Upper lobe of left lung (tissue), 6 donors: ENCODE results near the gene RNF103. TPM values are rescaled to one million over a fixed set of nuclear protein-coding genes. Genes with fewer than 3 reads are reported as not detected.
"Not testable (repeated sequence)": the region's sequence is repeated elsewhere in the genome, so short reads cannot be mapped to it uniquely, and the experiment has no call there.

Source experiments
- ATAC-seq, 2 donors: fragments of 200-7000 bp; cut with Tn5 transposase; one replicate each; pipeline ENCODE4 v1.9.1; 2022; ENCODE audit warnings: mild to moderate bottlenecking in 2 of 2, moderate library complexity in 2 of 2; ENCODE audit not compliant: low FRiP score in 2 of 2
- DNase-seq, 2 donors: peaks; one replicate each; pipeline ENCODE4 v3.0.0-alpha.2; 2019 to 2020
- H3K27ac ChIP-seq, 4 donors: fragments of 200-600 bp; sonication (generic); one replicate each; pipeline ENCODE4 v1.5.1; 2016 to 2019
- H3K27me3 ChIP-seq, 4 donors: fragments of 200-600 bp; sonication (generic); one replicate each; pipeline ENCODE4 v1.5.1; 2017 to 2019
- H3K36me3 ChIP-seq, 4 donors: fragments of 200-600 bp; sonication (generic); one replicate each; pipeline ENCODE4 v1.5.1; 2016 to 2019
- H3K4me1 ChIP-seq, 4 donors: fragments of 200-600 bp; sonication (generic); one replicate each; pipeline ENCODE4 v1.5.1; 2018 to 2019
- H3K4me3 ChIP-seq, 4 donors: fragments of 200-600 bp; sonication (generic); one replicate each; pipeline ENCODE4 v1.5.1; 2017 to 2019; ENCODE audit warnings: mild to moderate bottlenecking in 2 of 4, moderate library complexity in 1 of 4
- H3K9me3 ChIP-seq, 4 donors: fragments of 200-600 bp; sonication (generic); one replicate each; pipeline ENCODE4 v1.5.1; 2018 to 2019
- CTCF ChIP-seq, 6 experiments: fragments of 450-650 bp in 4 of 6; fragments of 200-600 bp in 2 of 6; sonication (generic) in 2 of 6; IDR thresholded peaks; one replicate each; pipeline ENCODE4 v1.5.1; 2016 to 2019; ENCODE audit warnings: antibody characterized with exemption in 6 of 6
- EP300 ChIP-seq, 4 donors: sonication (generic); formaldehyde crosslinking; IDR thresholded peaks; one replicate each; pipeline ENCODE4 v1.5.1; 2017; ENCODE audit warnings: antibody characterized with exemption in 4 of 4, control low read depth in 2 of 4
- POLR2A ChIP-seq, 4 donors: fragments of 450-650 bp; IDR thresholded peaks; one replicate each; pipeline ENCODE4 v1.5.1; 2016 to 2017; ENCODE audit warnings: antibody characterized with exemption in 4 of 4, mild to moderate bottlenecking in 2 of 4
- POLR2AphosphoS5 ChIP-seq, 2 donors: sonication (generic); formaldehyde crosslinking; IDR thresholded peaks; one replicate each; pipeline ENCODE4 v1.5.1; 2017; ENCODE audit warnings: antibody characterized with exemption in 2 of 2
- WGBS, 2 donors: methylation state at CpG; one replicate each; pipeline ENCODE4 v1.1.5; 2017 to 2018; 5-methylcytosine and 5-hydroxymethylcytosine counted together
- total RNA-seq, 6 donors: library from RNA; depleted of rRNA in 4 of 6; stranded (reverse); fragments of >200 nt in 4 of 6; gene quantifications; one replicate each; pipeline versions ENCODE4 v1.1.0 to v1.2.1, GENCODE V29; 2016 to 2021
- donor health status: DM: no; HTN: no; CAD: no; lungs with moderate emphysema.
- donor health status: DM: no; HTN: yes; CAD: no; lungs with severe emphysema.

Gene RNF103
- total RNA-seq, 6 donors from 2014 or later = 13.7 to 48.4 (median 21.3) TPM

- no peaks in the 10 kb centered on the region for H3K27me3 ChIP-seq
- no peaks in the 10 kb centered on the region for H3K9me3 ChIP-seq
- whole genome bisulfite sequencing, 2 donors = 50 to 60% methylated on average over 2 of the region's 2 CpGs
- ATAC-seq = no peak
- no peak for DNase-seq
- no peak overlapping the region for H3K4me3 ChIP-seq
- TF ChIP-seq CTCF (IDR thresholded peaks at IDR 0.05) (no peak), POLR2AphosphoS5 (IDR thresholded peaks at IDR 0.05) (no peak), POLR2A (IDR thresholded peaks at IDR 0.05) (no peak), EP300 (IDR thresholded peaks at IDR 0.05) (no peak)
- H3K4me1 ChIP-seq = no peaks in the 10 kb centered on the region
- no peaks in the 10 kb centered on the region for H3K36me3 ChIP-seq
- no peak overlapping the region for H3K27ac ChIP-seq
These were observed 27.5 kb downstream of the RNF103 start for GRCh38 chr2:86596118-86596517.

- no peak overlapping the region for H3K27ac ChIP-seq
- no peak for ATAC-seq
- TF ChIP-seq CTCF (IDR thresholded peaks at IDR 0.05) (no peak), EP300 (IDR thresholded peaks at IDR 0.05) (no peak), POLR2A (IDR thresholded peaks at IDR 0.05) (no peak), POLR2AphosphoS5 (IDR thresholded peaks at IDR 0.05) (no peak)
- no peaks in the 10 kb centered on the region for H3K36me3 ChIP-seq
- no peak overlapping the region for H3K4me3 ChIP-seq
- no peak for DNase-seq
- no peaks in the 10 kb centered on the region for H3K9me3 ChIP-seq
- WGBS, 2 donors = 91 to 95% methylated on average over 2 of the region's 2 CpGs
- no peaks in the 10 kb centered on the region for H3K4me1 ChIP-seq
- H3K27me3 ChIP-seq = no peaks in the 10 kb centered on the region
These were observed 30.4 kb downstream of the RNF103 start for GRCh38 chr2:86593266-86593665.

- ATAC-seq = no peak
- H3K36me3 ChIP-seq = no peaks in the 10 kb centered on the region
- 62 to 71% methylated on average over 3 of the region's 3 CpGs for WGBS, 2 donors
- no peaks in the 10 kb centered on the region for H3K27me3 ChIP-seq
- no peaks in the 10 kb centered on the region for H3K4me1 ChIP-seq
- DNase-seq = no peak
- no peaks in the 10 kb centered on the region for H3K9me3 ChIP-seq
- no peak overlapping the region for H3K4me3 ChIP-seq
- H3K27ac ChIP-seq = no peak overlapping the region
- TF ChIP-seq CTCF (IDR thresholded peaks at IDR 0.05) = no peak
- no peak for TF ChIP-seq POLR2AphosphoS5 (IDR thresholded peaks at IDR 0.05)
These were observed 31.0 kb downstream of the RNF103 start for GRCh38 chr2:86592547-86593230.

- not testable (repeated sequence) for DNase-seq, ATAC-seq, H3K27me3 ChIP-seq, H3K9me3 ChIP-seq, H3K27ac ChIP-seq, H3K4me3 ChIP-seq, H3K4me1 ChIP-seq, H3K36me3 ChIP-seq
- 97% methylated on average over 5 of the region's 5 CpGs for WGBS, 2 donors
These were observed 34.0 kb downstream of the RNF103 start for GRCh38 chr2:86589701-86590100.

GRCh38 chr2:86584151-86584913, 39.3 kb downstream of the RNF103 start:
- H3K27me3 ChIP-seq = no peaks in the 10 kb centered on the region
- peaks cover 0 to 4% (median 0%) of the 10 kb centered on the region in 4 donors for H3K4me1 ChIP-seq
- H3K36me3 ChIP-seq = no peaks in the 10 kb centered on the region
- WGBS, 2 donors = 61 to 68% methylated on average over 2 of the region's 2 CpGs
- H3K9me3 ChIP-seq = no peaks in the 10 kb centered on the region
- ATAC-seq (peak in 1 of 2 donors; percentile 63), DNase-seq (no peak)
- peak overlapping the region in 2 of 4 donors; percentile 10 to 26 for H3K27ac ChIP-seq
- no peak overlapping the region for H3K4me3 ChIP-seq
- TF ChIP-seq CTCF (IDR thresholded peaks at IDR 0.05) (no peak), EP300 (IDR thresholded peaks at IDR 0.05) (no peak)
